Measurements from ENCODE around the gene CDHR2. TPM values are rescaled to one million over a fixed set of nuclear protein-coding genes. Genes with fewer than 3 reads are reported as not detected.

CDHR2 gene
- total RNA-seq, 3 donors from 2014 or later (not counting 1 experiment from before 2014, with no cell fraction given), result 0.75 to 2.2 (median 1.8) TPM

DNA sequence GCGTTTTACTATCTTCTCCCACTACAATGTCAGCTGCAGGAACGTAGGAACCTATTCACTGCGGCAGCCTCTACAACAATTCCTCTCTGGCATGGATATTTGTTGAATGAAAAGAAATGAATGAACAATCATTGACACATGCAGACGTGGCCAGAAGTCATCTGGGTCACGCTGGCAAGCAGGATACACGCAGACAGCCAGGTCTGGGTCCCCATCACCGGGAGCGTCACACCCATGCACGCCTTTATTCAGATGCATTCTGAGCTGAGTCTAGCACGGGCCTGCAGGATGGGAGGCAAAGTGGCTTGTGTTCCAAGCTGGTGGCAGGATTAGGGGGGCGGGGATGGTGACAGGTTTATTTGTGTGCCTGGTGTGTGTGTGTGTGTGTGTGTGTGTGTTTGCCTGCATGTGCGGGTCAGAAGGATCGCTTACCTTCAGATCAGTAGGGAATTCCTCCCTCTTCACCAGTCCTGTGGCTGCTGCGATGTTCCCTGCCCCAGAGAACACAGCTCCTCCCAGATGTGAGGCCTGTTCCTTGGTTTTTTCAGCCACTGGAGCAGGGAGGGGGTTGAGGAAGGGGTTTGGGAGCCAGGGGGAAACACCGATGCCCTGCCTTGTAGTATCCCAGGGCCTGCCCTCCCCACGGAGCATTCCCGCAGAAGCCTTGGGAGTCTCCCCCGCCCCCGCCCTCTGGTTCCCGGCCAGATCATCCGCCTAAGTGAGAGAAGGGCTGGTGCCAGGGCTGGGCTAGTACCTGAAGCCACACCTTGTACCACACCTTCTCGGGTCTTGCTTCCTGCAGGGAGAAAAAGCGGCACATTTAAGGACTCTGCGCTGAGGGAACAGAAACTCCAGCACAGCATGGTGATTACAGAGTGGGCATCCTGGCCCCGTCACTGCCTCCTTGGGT lies 77.1 kb downstream of the CDHR2 start:
- no peak overlapping the region for H3K4me3 Mint-ChIP-seq
- H3K27ac ChIP-seq (ENCODE audit: low read length), result no peak overlapping the region
- no peaks in the 10 kb centered on the region for H3K36me3 Mint-ChIP-seq
- H3K9me3 Mint-ChIP-seq, result no peaks in the 10 kb centered on the region
- intact Hi-C loops (cut with micrococcal nuclease), result no loop called here
- no peak for ATAC-seq
- H3K4me1 Mint-ChIP-seq, result peaks cover 5 to 21% of the 10 kb centered on the region in 2 donors
- no peak overlapping the region for H3K4me3 ChIP-seq (ENCODE audit: low read length)
- peaks cover 20% of the 10 kb centered on the region for H3K4me1 ChIP-seq (ENCODE audit: control insufficient read depth, insufficient read depth, low read length)
- no peak for DNase-seq
- H3K27me3 Mint-ChIP-seq (ENCODE audit: low read depth in 2 of 2), result peaks cover 36 to 49% of the 10 kb centered on the region in 2 donors
- TF ChIP-seq, protein P1, sequence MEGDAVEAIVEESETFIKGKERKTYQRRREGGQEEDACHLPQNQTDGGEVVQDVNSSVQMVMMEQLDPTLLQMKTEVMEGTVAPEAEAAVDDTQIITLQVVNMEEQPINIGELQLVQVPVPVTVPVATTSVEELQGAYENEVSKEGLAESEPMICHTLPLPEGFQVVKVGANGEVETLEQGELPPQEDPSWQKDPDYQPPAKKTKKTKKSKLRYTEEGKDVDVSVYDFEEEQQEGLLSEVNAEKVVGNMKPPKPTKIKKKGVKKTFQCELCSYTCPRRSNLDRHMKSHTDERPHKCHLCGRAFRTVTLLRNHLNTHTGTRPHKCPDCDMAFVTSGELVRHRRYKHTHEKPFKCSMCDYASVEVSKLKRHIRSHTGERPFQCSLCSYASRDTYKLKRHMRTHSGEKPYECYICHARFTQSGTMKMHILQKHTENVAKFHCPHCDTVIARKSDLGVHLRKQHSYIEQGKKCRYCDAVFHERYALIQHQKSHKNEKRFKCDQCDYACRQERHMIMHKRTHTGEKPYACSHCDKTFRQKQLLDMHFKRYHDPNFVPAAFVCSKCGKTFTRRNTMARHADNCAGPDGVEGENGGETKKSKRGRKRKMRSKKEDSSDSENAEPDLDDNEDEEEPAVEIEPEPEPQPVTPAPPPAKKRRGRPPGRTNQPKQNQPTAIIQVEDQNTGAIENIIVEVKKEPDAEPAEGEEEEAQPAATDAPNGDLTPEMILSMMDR (IDR thresholded peaks at IDR 0.05), result no peak
- 72% methylated on average over 23 of the region's 25 CpGs for WGBS (ENCODE audit: insufficient coverage)
- H3K9me3 ChIP-seq (ENCODE audit: control insufficient read depth, insufficient read depth, low read length), result no peaks in the 10 kb centered on the region
- no peaks in the 10 kb centered on the region for H3K36me3 ChIP-seq (ENCODE audit: control insufficient read depth, insufficient read depth, low read length)
- H3K27ac Mint-ChIP-seq, result no peak overlapping the region
- peaks cover 22% of the 10 kb centered on the region for H3K27me3 ChIP-seq (ENCODE audit: control insufficient read depth, insufficient read depth, low read length)

DNA sequence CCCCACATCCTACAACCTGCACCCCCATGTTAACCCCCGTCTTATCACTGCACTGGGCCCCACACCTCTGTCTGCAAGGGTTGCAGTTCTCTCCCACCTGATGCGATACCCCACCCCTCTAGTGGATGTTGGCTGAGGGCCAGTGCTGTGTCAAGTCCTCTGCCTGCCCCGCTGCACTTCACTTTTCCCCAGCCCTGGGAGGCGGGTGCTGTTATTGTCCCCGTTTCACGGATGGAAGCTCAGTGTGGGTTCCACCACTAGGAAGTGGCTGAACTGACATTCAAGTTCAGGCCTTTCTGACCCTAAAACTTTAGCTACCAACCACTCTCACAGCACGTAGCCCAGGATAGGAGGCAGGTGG lies 77.7 kb downstream of the CDHR2 start:
- Histone ChIP-seq H3K4me1 (ENCODE audit: control insufficient read depth, insufficient read depth, low read length) (peaks cover 15% of the 10 kb centered on the region), H3K27ac (ENCODE audit: low read length) (no peak overlapping the region), H3K9me3 (ENCODE audit: control insufficient read depth, insufficient read depth, low read length) (no peaks in the 10 kb centered on the region), H3K4me3 (ENCODE audit: low read length) (no peak overlapping the region), H3K27me3 (ENCODE audit: control insufficient read depth, insufficient read depth, low read length) (peaks cover 25% of the 10 kb centered on the region), H3K36me3 (ENCODE audit: control insufficient read depth, insufficient read depth, low read length) (no peaks in the 10 kb centered on the region)
- ATAC-seq (no peak), DNase-seq (no peak)
- no peaks in the 10 kb centered on the region for H3K9me3 Mint-ChIP-seq
- intact Hi-C loops (cut with micrococcal nuclease), result no loop called here
- peaks cover 5 to 21% of the 10 kb centered on the region in 2 donors for H3K4me1 Mint-ChIP-seq
- no peak overlapping the region for H3K27ac Mint-ChIP-seq
- H3K27me3 Mint-ChIP-seq (ENCODE audit: low read depth in 2 of 2), result peaks cover 42 to 51% of the 10 kb centered on the region in 2 donors
- WGBS (ENCODE audit: insufficient coverage), result 47% methylated on average over 6 of the region's 7 CpGs
- no peaks in the 10 kb centered on the region for H3K36me3 Mint-ChIP-seq
- H3K4me3 Mint-ChIP-seq, result no peak overlapping the region
- TF ChIP-seq, protein P1 (IDR thresholded peaks at IDR 0.05), result no peak

DNA sequence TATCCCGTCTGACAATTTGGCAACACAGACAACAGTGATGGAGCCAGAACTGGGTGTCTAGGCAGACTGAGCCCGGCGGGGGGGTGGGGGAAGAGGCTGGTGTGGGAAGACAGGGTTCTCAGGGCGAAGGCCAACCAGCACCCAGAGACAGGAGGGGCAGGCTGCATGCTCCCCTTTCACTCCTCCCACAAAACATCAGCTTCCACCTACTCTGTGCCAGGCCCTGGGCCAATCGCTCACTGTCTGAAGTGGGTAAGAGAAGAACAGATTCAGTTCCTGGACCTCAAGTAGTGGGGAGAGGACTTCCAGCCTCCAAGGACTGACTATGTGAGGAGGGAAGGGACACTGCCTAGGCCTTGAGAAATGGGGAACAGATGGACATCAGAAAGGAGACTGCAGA lies 78.4 kb downstream of the CDHR2 start:
- 73% methylated on average over 4 of the region's 5 CpGs for WGBS (ENCODE audit: insufficient coverage)
- H3K4me1 ChIP-seq (ENCODE audit: control insufficient read depth, insufficient read depth, low read length), result peaks cover 15% of the 10 kb centered on the region
- H3K4me3 ChIP-seq (ENCODE audit: low read length), result no peak overlapping the region
- Mint-ChIP-seq H3K4me1 (peaks cover 5 to 21% of the 10 kb centered on the region in 2 donors), H3K27me3 (ENCODE audit: low read depth in 2 of 2) (peaks cover 46 to 53% of the 10 kb centered on the region in 2 donors), H3K27ac (no peak overlapping the region), H3K9me3 (no peaks in the 10 kb centered on the region), H3K4me3 (no peak overlapping the region), H3K36me3 (no peaks in the 10 kb centered on the region)
- peaks cover 25% of the 10 kb centered on the region for H3K27me3 ChIP-seq (ENCODE audit: control insufficient read depth, insufficient read depth, low read length)
- TF ChIP-seq, protein P1 (IDR thresholded peaks at IDR 0.05), result no peak
- no peak for ATAC-seq
- DNase-seq, result no peak
- no peaks in the 10 kb centered on the region for H3K36me3 ChIP-seq (ENCODE audit: control insufficient read depth, insufficient read depth, low read length)
- no peak overlapping the region for H3K27ac ChIP-seq (ENCODE audit: low read length)
- H3K9me3 ChIP-seq (ENCODE audit: control insufficient read depth, insufficient read depth, low read length), result no peaks in the 10 kb centered on the region
- intact Hi-C loops (cut with micrococcal nuclease), result no loop called here
